Measurements from ENCODE around the gene COP1.

GRCh38 chr1:176199707-176200106 is 7.4 kb downstream of the COP1 start:
- TF ChIP-seq ZNF70 (CRISPR knock-in tag; IDR thresholded peaks at IDR 0.05) (no peak), ARNTL (CRISPR knock-in tag; IDR thresholded peaks at IDR 0.05; ENCODE audit: borderline replicate concordance, low read depth) (no peak), ESRRG (CRISPR knock-in tag; IDR thresholded peaks at IDR 0.05) (no peak), RARB (CRISPR knock-in tag; IDR thresholded peaks at IDR 0.05) (no peak), TSHZ2 (CRISPR knock-in tag; IDR thresholded peaks at IDR 0.05) (no peak), PPARA (CRISPR knock-in tag; IDR thresholded peaks at IDR 0.05; ENCODE audit: borderline replicate concordance) (no peak)
- TF ChIP-seq, protein P1, sequence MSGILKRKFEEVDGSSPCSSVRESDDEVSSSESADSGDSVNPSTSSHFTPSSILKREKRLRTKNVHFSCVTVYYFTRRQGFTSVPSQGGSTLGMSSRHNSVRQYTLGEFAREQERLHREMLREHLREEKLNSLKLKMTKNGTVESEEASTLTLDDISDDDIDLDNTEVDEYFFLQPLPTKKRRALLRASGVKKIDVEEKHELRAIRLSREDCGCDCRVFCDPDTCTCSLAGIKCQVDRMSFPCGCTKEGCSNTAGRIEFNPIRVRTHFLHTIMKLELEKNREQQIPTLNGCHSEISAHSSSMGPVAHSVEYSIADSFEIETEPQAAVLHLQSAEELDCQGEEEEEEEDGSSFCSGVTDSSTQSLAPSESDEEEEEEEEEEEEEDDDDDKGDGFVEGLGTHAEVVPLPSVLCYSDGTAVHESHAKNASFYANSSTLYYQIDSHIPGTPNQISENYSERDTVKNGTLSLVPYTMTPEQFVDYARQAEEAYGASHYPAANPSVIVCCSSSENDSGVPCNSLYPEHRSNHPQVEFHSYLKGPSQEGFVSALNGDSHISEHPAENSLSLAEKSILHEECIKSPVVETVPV (CRISPR knock-in tag; IDR thresholded peaks at IDR 0.05) = no peak

Measured in SK-N-SH treated with all-trans-retinoic acid at 6 μM for 48 hours (cell line).